Ovary (tissue), 9 donors: ENCODE measurements around the gene SDF2L1. TPM values are rescaled to one million over a fixed set of nuclear protein-coding genes. Genes with fewer than 3 reads are reported as not detected.
"Not testable (repeated sequence)": the region's sequence is repeated elsewhere in the genome, so short reads cannot be mapped to it uniquely, and the experiment has no call there.

Source experiments
- DNase-seq, 5 donors: peaks; one replicate each; pipeline ENCODE4 v3.0.0-alpha.2; 2019 to 2020
- H3K27ac ChIP-seq, 2 donors: fragments of 200-600 bp; one replicate each; pipeline versions ENCODE4 v1.5.1 to v1.8.0; 2019 to 2022
- H3K27me3 ChIP-seq: fragments of 200-600 bp; one replicate; pipeline ENCODE4 v1.8.0; 2022
- H3K36me3 ChIP-seq: fragments of 200-600 bp; sonication (generic); one replicate; pipeline ENCODE4 v1.5.1; 2019
- H3K4me1 ChIP-seq: one replicate; pipeline ENCODE4 v1.8.1; 2013; ENCODE audit warnings: mild to moderate bottlenecking, moderate library complexity; ENCODE audit not compliant: insufficient read depth
- H3K4me3 ChIP-seq: fragments of 200-600 bp; sonication (generic); one replicate; pipeline ENCODE4 v1.5.1; 2017
- H3K9me3 ChIP-seq, 2 donors: fragments of 200-600 bp in 1 of 2; sonication (generic) in 1 of 2; one replicate each; pipeline versions ENCODE4 v1.5.1 to v1.8.1; 2013 to 2019; ENCODE audit warnings: mild to moderate bottlenecking in 1 of 2, moderate library complexity in 1 of 2
- EP300 ChIP-seq: sonication (generic); formaldehyde crosslinking; IDR thresholded peaks from one replicate; pipeline ENCODE4 v1.6.1; 2017; ENCODE audit warnings: antibody characterized with exemption
- POLR2A ChIP-seq: fragments of 450-650 bp; IDR thresholded peaks from one replicate; pipeline ENCODE4 v1.6.1; 2017; ENCODE audit warnings: antibody characterized with exemption, mild to moderate bottlenecking, moderate library complexity
- WGBS, 3 donors: extraction: QIAGEN DNeasy Blood & Tissue Kit in 1 of 3; methylation state at CpG; one replicate each; pipeline versions ENCODE4 v1.1.5 to v1.1.7; 2013 to 2017; 5-methylcytosine and 5-hydroxymethylcytosine counted together
- intact Hi-C, 4 donors: fragments of 100-400 bp; cut with DNase I; formaldehyde crosslinking; loops; one replicate each; pipeline versions ENCODE4 v1.11.0 to v1.15.1; 2022 to 2023
- polyA plus RNA-seq, 2 donors: library from polyadenylated mRNA; stranded (reverse); fragments of 200-250 nt in 1 of 2; fragments of 350-450 nt in 1 of 2; fragmentation: Illumina TruSeq in 1 of 2; extraction: RNeasy Lipid Tissue Mini Kit (QIAGEN cat#74804) in 1 of 2; gene quantifications; one replicate each; pipeline ENCODE4 v1.2.3, GENCODE V29; 2013 to 2014
- total RNA-seq, 7 donors: library from RNA; depleted of rRNA in 2 of 7; stranded (reverse); fragments of >200 nt in 2 of 7; fragmentation: NEBNext Ultra II Directional in 3 of 7; extraction: Animal tissue kit (Norgen Biotek cat#: 25700) in 3 of 7; gene quantifications; one replicate each; pipeline versions ENCODE4 v1.1.0 to v1.2.4, GENCODE V29; 2016 to 2023
- TF ChIP-seq, protein P1 (sequence below), 3 donors: fragments of 450-650 bp in 2 of 3; fragments of 200-600 bp in 1 of 3; IDR thresholded peaks; one replicate each; pipeline versions ENCODE4 v1.5.1 to v1.8.0; 2016 to 2022; ENCODE audit warnings: antibody characterized with exemption in 3 of 3, mild to moderate bottlenecking in 1 of 3
- donor health status: DM: no; HTN: no; CAD: no; lungs with moderate emphysema.
- donor health status: DM: no; HTN: no; CAD: no.
- donor health status: Bipolar disorder and iron deficiency.
- donor health status: DM: yes; HTN: yes; CAD: no.
- donor health status: DM: no; HTN: no; CAD: no.
- donor health status: DM: yes; HTN: yes; CAD: no.

Gene SDF2L1
- total and polyA plus RNA-seq, 9 donors, result 2.1 to 30.4 (median 15.9) TPM

DNA sequence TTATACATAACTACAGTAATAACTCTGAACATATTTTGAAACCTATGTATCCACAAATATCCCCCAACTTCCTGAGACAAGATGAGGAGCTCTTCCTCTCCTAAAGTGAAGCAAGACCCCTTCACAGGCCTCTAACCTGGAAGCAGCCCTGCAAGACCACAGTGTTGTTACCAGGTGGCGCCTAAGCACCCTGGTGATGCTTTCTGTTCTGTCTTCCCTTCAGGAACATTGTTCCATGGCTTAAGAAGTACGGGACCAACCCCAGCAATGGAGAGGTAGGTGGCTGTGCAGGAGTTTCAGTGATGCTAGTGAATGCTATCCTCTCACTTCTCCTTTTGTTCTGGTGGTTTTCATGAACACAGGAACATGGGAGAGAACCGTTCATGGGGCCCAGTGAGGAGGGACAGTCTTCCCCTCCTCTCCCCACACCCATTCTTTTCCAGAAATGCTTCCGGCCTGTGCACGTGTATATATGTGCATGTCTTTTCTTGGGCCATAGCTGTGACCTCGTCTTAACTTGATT is 30.1 kb downstream of the SDF2L1 start:
- Histone ChIP-seq H3K9me3 (no peaks in the 10 kb centered on the region), H3K4me1 (no peaks in the 10 kb centered on the region), H3K27ac (no peak overlapping the region), H3K27me3 (no peaks in the 10 kb centered on the region), H3K4me3 (no peak overlapping the region), H3K36me3 (no peaks in the 10 kb centered on the region)
- 80 to 85% (median 84%) methylated on average over 6 of the region's 6 CpGs for WGBS, 3 donors
- intact Hi-C loops, result no loop called here
- TF ChIP-seq, protein P1, sequence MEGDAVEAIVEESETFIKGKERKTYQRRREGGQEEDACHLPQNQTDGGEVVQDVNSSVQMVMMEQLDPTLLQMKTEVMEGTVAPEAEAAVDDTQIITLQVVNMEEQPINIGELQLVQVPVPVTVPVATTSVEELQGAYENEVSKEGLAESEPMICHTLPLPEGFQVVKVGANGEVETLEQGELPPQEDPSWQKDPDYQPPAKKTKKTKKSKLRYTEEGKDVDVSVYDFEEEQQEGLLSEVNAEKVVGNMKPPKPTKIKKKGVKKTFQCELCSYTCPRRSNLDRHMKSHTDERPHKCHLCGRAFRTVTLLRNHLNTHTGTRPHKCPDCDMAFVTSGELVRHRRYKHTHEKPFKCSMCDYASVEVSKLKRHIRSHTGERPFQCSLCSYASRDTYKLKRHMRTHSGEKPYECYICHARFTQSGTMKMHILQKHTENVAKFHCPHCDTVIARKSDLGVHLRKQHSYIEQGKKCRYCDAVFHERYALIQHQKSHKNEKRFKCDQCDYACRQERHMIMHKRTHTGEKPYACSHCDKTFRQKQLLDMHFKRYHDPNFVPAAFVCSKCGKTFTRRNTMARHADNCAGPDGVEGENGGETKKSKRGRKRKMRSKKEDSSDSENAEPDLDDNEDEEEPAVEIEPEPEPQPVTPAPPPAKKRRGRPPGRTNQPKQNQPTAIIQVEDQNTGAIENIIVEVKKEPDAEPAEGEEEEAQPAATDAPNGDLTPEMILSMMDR (IDR thresholded peaks at IDR 0.05), result no peak
- TF ChIP-seq EP300 (no peak), POLR2A (no peak)
- DNase-seq, result no peak

DNA sequence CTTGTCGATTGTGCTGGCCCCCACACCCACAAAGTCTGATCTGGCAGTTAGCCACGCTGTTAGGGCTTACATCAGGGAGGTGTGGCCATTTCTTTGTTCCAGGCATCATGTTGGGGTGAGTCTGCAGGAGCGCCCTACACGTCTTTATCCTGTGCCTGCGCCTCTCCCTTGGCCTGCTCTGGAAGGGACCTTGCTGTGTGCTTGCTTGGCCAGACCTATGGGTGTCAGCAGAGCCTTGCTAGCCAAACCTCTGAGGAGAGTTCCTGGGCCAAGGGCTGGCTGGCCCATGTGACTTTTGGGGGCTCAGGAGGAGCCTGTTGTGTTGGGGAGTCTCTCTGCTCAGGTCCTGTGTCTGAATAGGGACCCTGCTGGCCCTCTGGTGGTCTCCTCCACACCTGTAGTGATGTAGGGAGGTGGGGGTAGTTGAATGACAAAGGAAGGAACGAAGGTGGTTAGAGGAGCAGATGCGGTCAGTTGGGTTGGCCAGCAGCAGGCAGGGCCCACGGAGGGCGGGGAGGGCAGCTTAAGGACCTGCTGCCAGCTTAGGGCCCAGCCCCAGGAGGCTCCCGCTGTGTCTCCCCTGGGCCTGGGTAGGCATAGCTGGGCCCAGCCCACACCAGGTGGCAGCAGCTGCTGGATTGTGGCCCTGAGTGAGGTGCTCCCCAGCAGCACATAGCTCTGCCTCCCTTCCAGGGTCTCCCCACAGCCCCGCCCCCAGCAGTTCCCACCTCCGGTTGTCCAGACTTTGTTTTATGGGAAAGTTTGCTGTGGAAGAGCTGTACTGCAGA is 31.6 kb downstream of the SDF2L1 start:
- no peak overlapping the region for H3K27ac ChIP-seq
- H3K4me1 ChIP-seq, result no peaks in the 10 kb centered on the region
- intact Hi-C loops, result no loop called here
- no peaks in the 10 kb centered on the region for H3K27me3 ChIP-seq
- DNase-seq, result no peak
- TF ChIP-seq, protein P1 (IDR thresholded peaks at IDR 0.05), result no peak
- TF ChIP-seq EP300 (no peak), POLR2A (no peak)
- H3K9me3 ChIP-seq, result no peaks in the 10 kb centered on the region
- no peaks in the 10 kb centered on the region for H3K36me3 ChIP-seq
- 81 to 88% (median 85%) methylated on average over 12 of the region's 12 CpGs for WGBS, 3 donors
- H3K4me3 ChIP-seq, result no peak overlapping the region

DNA sequence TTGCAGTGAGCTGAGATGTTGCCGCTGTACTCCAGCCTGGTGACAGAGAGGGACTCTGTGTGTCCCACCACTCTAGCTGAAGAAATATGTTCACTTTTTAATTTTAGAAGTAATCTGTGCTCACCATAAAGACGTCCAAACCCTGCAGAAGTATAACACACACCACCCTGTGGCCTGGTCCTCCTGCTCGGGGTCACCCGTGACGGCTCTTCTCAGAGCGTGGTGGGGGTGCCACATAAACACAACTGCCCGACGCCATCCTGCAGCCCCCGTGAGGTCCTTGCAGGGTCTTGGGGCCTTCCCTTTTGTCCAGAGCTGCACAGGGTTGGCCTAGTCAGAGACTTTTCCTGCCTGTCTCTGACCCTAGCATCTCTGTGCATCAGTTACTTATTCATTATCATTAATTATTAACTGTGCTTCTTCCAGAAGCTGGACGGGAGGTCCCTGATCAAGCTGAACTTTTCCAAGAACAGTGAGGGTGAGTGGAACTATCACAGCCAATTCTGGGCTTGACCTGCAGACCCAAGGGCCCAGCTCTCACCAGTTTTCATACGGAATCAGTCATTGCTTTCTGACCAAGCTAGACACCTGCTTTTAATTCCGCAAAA is 32.6 kb downstream of the SDF2L1 start:
- H3K36me3 ChIP-seq, result no peaks in the 10 kb centered on the region
- no peaks in the 10 kb centered on the region for H3K4me1 ChIP-seq
- no peak for TF ChIP-seq EP300
- TF ChIP-seq, protein P1 (IDR thresholded peaks at IDR 0.05), result no peak
- TF ChIP-seq POLR2A, result no peak
- WGBS, 3 donors, result 93 to 95% (median 94%) methylated on average over 12 of the region's 12 CpGs
- DNase-seq, result no peak
- intact Hi-C loops, result no loop called here
- H3K9me3 ChIP-seq, result no peaks in the 10 kb centered on the region
- no peak overlapping the region for H3K4me3 ChIP-seq
- no peak overlapping the region for H3K27ac ChIP-seq
- H3K27me3 ChIP-seq, result no peaks in the 10 kb centered on the region

DNA sequence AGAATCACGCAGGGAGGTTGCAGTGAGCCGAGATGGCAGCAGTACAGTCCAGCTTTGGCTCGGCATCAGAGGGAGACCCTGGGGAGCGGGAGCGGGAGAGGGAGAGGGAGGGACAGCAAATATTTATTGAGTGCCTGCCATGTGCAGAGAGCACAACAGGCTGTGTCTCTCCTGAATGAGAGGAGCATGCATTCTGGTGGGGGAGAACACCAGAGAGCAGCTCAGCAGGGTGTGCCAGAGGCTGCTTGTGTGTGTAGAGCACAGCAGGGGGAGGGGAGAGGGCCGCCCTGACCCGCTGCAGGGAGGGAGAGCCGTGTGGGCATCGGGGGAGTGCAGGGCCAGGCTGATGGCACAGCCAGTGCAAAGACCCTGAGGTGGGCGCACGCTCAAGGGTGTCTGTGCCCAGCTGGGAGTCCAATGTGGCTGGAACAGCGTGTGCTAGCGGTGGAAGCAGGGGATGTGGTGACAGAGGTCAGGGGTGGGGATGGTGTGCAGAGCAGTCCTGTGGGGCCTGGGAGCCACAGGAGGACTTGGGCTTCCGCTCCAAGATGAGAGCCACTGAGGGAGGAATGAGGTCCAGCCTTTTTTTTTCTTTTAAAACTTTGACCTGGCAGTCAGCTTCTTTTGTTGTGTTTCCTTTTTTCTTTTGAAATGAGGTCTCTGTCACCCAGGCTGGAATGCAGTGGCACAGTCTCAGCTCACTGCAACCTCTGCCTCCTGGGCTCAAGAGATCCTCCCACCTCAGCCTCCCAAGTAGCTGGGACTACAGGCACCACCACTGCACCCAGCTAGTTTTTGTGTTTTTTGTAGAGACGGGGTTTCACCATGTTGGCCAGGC is 35.7 kb downstream of the SDF2L1 start:
- Histone ChIP-seq H3K27me3 (no peaks in the 10 kb centered on the region), H3K4me3 (no peak overlapping the region), H3K4me1 (no peaks in the 10 kb centered on the region), H3K9me3 (no peaks in the 10 kb centered on the region), H3K36me3 (no peaks in the 10 kb centered on the region), H3K27ac (no peak overlapping the region)
- WGBS, 3 donors, result 92 to 93% (median 92%) methylated on average over 15 of the region's 15 CpGs
- intact Hi-C loops, result no loop called here
- no peak for DNase-seq
- TF ChIP-seq EP300, result no peak
- TF ChIP-seq POLR2A, result no peak
- TF ChIP-seq, protein P1 (IDR thresholded peaks at IDR 0.05), result no peak

DNA sequence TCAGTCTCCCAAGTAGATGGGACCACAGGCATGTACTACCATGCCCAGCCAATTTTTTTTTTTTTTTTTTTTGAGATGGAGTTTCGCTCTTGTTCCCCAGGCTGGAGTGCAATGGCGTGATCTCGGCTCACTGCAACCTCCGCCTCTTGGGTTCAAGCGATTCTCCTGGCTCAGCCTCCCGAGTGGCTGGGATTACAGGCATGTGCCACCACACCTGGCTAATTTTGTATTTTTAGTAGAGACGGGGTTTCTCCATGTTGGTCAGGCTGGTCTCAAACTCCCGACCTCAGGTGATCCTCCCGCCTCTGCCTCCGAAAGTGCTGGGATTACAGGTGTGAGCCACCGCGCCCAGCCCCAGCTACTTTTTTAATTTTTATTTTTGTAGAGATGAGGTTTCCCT is 36.7 kb downstream of the SDF2L1 start:
- DNase-seq, H3K27me3 ChIP-seq, H3K36me3 ChIP-seq, H3K9me3 ChIP-seq, H3K4me3 ChIP-seq, intact Hi-C loops, H3K4me1 ChIP-seq, H3K27ac ChIP-seq: not testable (repeated sequence)
- WGBS, 3 donors, result 96 to 98% (median 97%) methylated on average over 12 of the region's 12 CpGs
